HG02571 (cell line): Measurements from ENCODE around the gene TAPT1.
"Not testable (repeated sequence)": the region's sequence is repeated elsewhere in the genome, so short reads cannot be mapped to it uniquely, and the experiment has no call there.

Experiments used
- ATAC-seq: cut with Tn5 transposase; IDR thresholded peaks from one replicate; pipeline ENCODE4 v1.9.1; 2021; ENCODE audit warnings: mild to moderate bottlenecking, moderate library complexity; ENCODE audit not compliant: unreplicated experiment

TAPT1 gene

GRCh38 chr4:16186986-16187385 lies 39.3 kb downstream of the TAPT1 start:
- no peak for ATAC-seq

- ATAC-seq, result no peak
Measured at GRCh38 chr4:16183604-16184003, 42.7 kb downstream of the TAPT1 start.

GRCh38 chr4:16176621-16177020 lies 49.6 kb downstream of the TAPT1 start:
- ATAC-seq, result no peak

GRCh38 chr4:16171831-16172230 lies 54.4 kb downstream of the TAPT1 start:
- no peak for ATAC-seq

GRCh38 chr4:16169490-16169889 lies 56.8 kb downstream of the TAPT1 start:
- ATAC-seq, result no peak

GRCh38 chr4:16168710-16169388 lies 57.4 kb downstream of the TAPT1 start:
- ATAC-seq, result no peak

GRCh38 chr4:16168144-16168543 lies 58.1 kb downstream of the TAPT1 start:
- no peak for ATAC-seq

GRCh38 chr4:16165931-16166330 lies 60.3 kb downstream of the TAPT1 start:
- no peak for ATAC-seq

- no peak for ATAC-seq
Measured at GRCh38 chr4:16162891-16163290, 63.4 kb downstream of the TAPT1 start.

GRCh38 chr4:16161851-16162408 lies 64.3 kb downstream of the TAPT1 start:
- ATAC-seq, result no peak

GRCh38 chr4:16160457-16160856 lies 65.8 kb downstream of the TAPT1 start:
- no peak for ATAC-seq

GRCh38 chr4:16159286-16159685 lies 67.0 kb downstream of the TAPT1 start:
- ATAC-seq, result no peak

GRCh38 chr4:16158504-16158852 lies 67.8 kb downstream of the TAPT1 start:
- ATAC-seq, result no peak

- no peak for ATAC-seq
Measured at GRCh38 chr4:16157609-16158503, 68.4 kb downstream of the TAPT1 start.

GRCh38 chr4:16155528-16156169 lies 70.6 kb downstream of the TAPT1 start:
- no peak for ATAC-seq

GRCh38 chr4:16154451-16154850 lies 71.8 kb downstream of the TAPT1 start:
- no peak for ATAC-seq

GRCh38 chr4:16150716-16151115 lies 75.6 kb downstream of the TAPT1 start:
- no peak for ATAC-seq

GRCh38 chr4:16144913-16145312 lies 81.4 kb downstream of the TAPT1 start:
- not testable (repeated sequence) for ATAC-seq

GRCh38 chr4:16142598-16143310 lies 83.5 kb downstream of the TAPT1 start:
- ATAC-seq, result no peak

GRCh38 chr4:16140879-16141249 lies 85.4 kb downstream of the TAPT1 start:
- ATAC-seq, result no peak
